Measurements from ENCODE around the gene MEGF8. TPM values are rescaled to one million over a fixed set of nuclear protein-coding genes. Genes with fewer than 3 reads are reported as not detected.

Gene MEGF8
- total and polyA plus RNA-seq, 9 of the 15 experiments (the other 6 are each of a cell fraction or from before 2014, with no cell fraction given), result 0.28 to 13.1 (median 3.0) TPM

GRCh38 chr19:42281827-42282762, 43.3 kb upstream of the MEGF8 start (continued):
- TF ChIP-seq TFE3 (CRISPR knock-in tag; IDR thresholded peaks at IDR 0.05) (no peak), SNIP1 (IDR thresholded peaks at IDR 0.05; ENCODE audit: low read depth) (no peak), AFF4 (CRISPR knock-in tag; IDR thresholded peaks at IDR 0.05) (no peak), SREBF1 (IDR thresholded peaks at IDR 0.05; ENCODE audit: borderline replicate concordance, low read depth, low read length) (no peak), MEF2D (tag; conservative IDR thresholded peaks at IDR 0.05; ENCODE audit: low read depth) (no peak), CREB1 (IDR thresholded peaks at IDR 0.05) (no peak), CREB1 (CRISPR knock-in tag; IDR thresholded peaks at IDR 0.05) (no peak), HDAC8 (tag; IDR thresholded peaks at IDR 0.05) (no peak), CREM (IDR thresholded peaks at IDR 0.05; ENCODE audit: low read depth) (peak; percentile 41; the same call in 1 of the 2 replicates), PRMT5 (CRISPR knock-in tag; IDR thresholded peaks at IDR 0.05) (no peak), ZBTB1 (CRISPR knock-in tag; IDR thresholded peaks at IDR 0.05; ENCODE audit: borderline replicate concordance, low read depth) (no peak), ZNF586 (CRISPR knock-in tag; conservative IDR thresholded peaks at IDR 0.05) (no peak), ZNF740 (CRISPR knock-in tag; IDR thresholded peaks at IDR 0.05) (0 out of 2 replicates have a peak, but pooled peaks have one; percentile 32), ZNF740 (tag; IDR thresholded peaks at IDR 0.05) (no peak), RNF2 (IDR thresholded peaks at IDR 0.05) (no peak), EGR1 (conservative IDR thresholded peaks at IDR 0.05) (peak; percentile 20; the same call in 1 of the 2 replicates), TBL1XR1 (IDR thresholded peaks at IDR 0.05; ENCODE audit: low read length in 2 of 2) (0 out of 4 replicates have a peak, but pooled peaks of 1 of the 2 experiments have one; percentile 36), CBFA2T2 (conservative IDR thresholded peaks at IDR 0.05) (peak; percentile 10; the same call in 1 of the 2 replicates), RBM25 (IDR thresholded peaks at IDR 0.05; ENCODE audit: low read depth, low read length, severe bottlenecking) (no peak)

Data from K562 (cell line).